ENCODE data around the gene KIF4A. TPM values are rescaled to one million over a fixed set of nuclear protein-coding genes. Genes with fewer than 3 reads are reported as not detected.

The KIF4A gene
- total and polyA plus RNA-seq, 9 of the 15 experiments (the other 6 are each of a cell fraction or from before 2014, with no cell fraction given): 13.0 to 42.7 (median 35.9) TPM

- TF ChIP-seq HINFP (tag; conservative IDR thresholded peaks at IDR 0.05; ENCODE audit: low read depth): no peak
- TF ChIP-seq HDAC1 (IDR thresholded peaks at IDR 0.05): peak in 1 of 2 experiments; percentile 79; a peak in 2 of 4 replicates
- no peak for TF ChIP-seq ZNF830 (CRISPR knock-in tag; IDR thresholded peaks at IDR 0.05)
- TF ChIP-seq MBD2 (IDR thresholded peaks at IDR 0.05; ENCODE audit: borderline replicate concordance, low read depth): 0 out of 2 replicates have a peak, but pooled peaks have one; percentile 26
- no peak for TF ChIP-seq MEF2A (IDR thresholded peaks at IDR 0.05; ENCODE audit: control insufficient read depth, low read depth, low read length)
- no peak for TF ChIP-seq THRB (CRISPR knock-in tag; conservative IDR thresholded peaks at IDR 0.05)
- no peak for TF ChIP-seq ZNF212 (CRISPR knock-in tag; IDR thresholded peaks at IDR 0.05)
- no peak for TF ChIP-seq FOSL1 (tag; conservative IDR thresholded peaks at IDR 0.05)
- peak; percentile 55 for TF ChIP-seq POLR2B (IDR thresholded peaks at IDR 0.05; ENCODE audit: low read depth, partially characterized antibody)
- 0 out of 2 replicates have a peak, but pooled peaks have one; percentile 28 for TF ChIP-seq TOE1 (IDR thresholded peaks at IDR 0.05; ENCODE audit: borderline replicate concordance)
- no peak for TF ChIP-seq TOE1 (CRISPR knock-in tag; IDR thresholded peaks at IDR 0.05; ENCODE audit: borderline replicate concordance, low read depth)
- no peak for TF ChIP-seq E2F5 (CRISPR knock-in tag; IDR thresholded peaks at IDR 0.05)
- TF ChIP-seq SMARCE1 (IDR thresholded peaks at IDR 0.05): no peak
- no peak for TF ChIP-seq ASH1L (IDR thresholded peaks at IDR 0.05; ENCODE audit: borderline replicate concordance, low read depth, partially characterized antibody)
- no peak for TF ChIP-seq TEAD1 (CRISPR knock-in tag; IDR thresholded peaks at IDR 0.05)
- peak; percentile 50 for TF ChIP-seq NFYB (IDR thresholded peaks at IDR 0.05; ENCODE audit: extremely low read depth, insufficient read length)
- peak; percentile 36; the same call in 1 of the 2 replicates for TF ChIP-seq SIN3B (IDR thresholded peaks at IDR 0.05; ENCODE audit: low read depth)
- TF ChIP-seq SMAD4 (CRISPR knock-in tag; conservative IDR thresholded peaks at IDR 0.05): 0 out of 2 replicates have a peak, but pooled peaks have one; percentile 22
- peak in 1 of 3 experiments; percentile 31 for TF ChIP-seq YY1 (IDR thresholded peaks at IDR 0.05; ENCODE audit: borderline replicate concordance in 1 of 3, control insufficient read depth in 1 of 3, extremely low read depth in 1 of 3, insufficient read depth in 3 of 3, insufficient read length in 1 of 3, insufficient replicate concordance in 2 of 3, low read depth in 1 of 3, low read length in 2 of 3)
- no peak for TF ChIP-seq PURB (CRISPR knock-in tag; IDR thresholded peaks at IDR 0.05; ENCODE audit: low read depth)
These were observed at the start of gene KIF4A, which contains the start of gene PDZD11 (continued) for GRCh38 chrX:70289793-70290770.

Data from K562 (cell line).